Panc1 (cell line): ENCODE data around the gene GRM1. TPM values are rescaled to one million over a fixed set of nuclear protein-coding genes. Genes with fewer than 3 reads are reported as not detected.

ENCODE experiments used
- ATAC-seq: fragments of 200-7000 bp; cut with Tn5 transposase; 2 replicates; pipeline ENCODE4 v1.9.1; 2020; ENCODE audit warnings: mild to moderate bottlenecking, moderate library complexity
- BruUV-seq: library from RNA; stranded (reverse); fragments of 400-500 nt; replicated peaks from 2 replicates; lab custom pipeline; 2021; lab: Mats Ljungman, UMichigan
- CTCF ChIA-PET: fragments of 300-600 bp; sonication (Branson Sonifier 250); formaldehyde crosslinking; loops from one replicate; lab custom pipeline; 2022; ENCODE audit warnings: antibody characterized with exemption; lab: Charles Lee
- POLR2A ChIA-PET: fragments of 300-600 bp; sonication (Branson Sonifier 250); formaldehyde crosslinking; loops from one replicate; lab custom pipeline; 2022; ENCODE audit warnings: antibody characterized with exemption; lab: Charles Lee
- DNase-seq: peaks from one replicate; pipeline ENCODE4 v3.0.0-alpha.2; 2010; ENCODE audit warnings: low read depth, low spot score
- H3K27ac ChIP-seq: 2 replicates; pipeline ENCODE4 v1.5.1; 2011; ENCODE audit warnings: mild to moderate bottlenecking, low read length, inconsistent platforms
- H3K27me3 ChIP-seq: fragments of 200-500 bp; sonication (Bioruptor generic); 2 replicates; pipeline ENCODE4 v1.6.0; 2014; ENCODE audit warnings: low read length, inconsistent platforms; ENCODE audit not compliant: control insufficient read depth, insufficient read depth
- H3K36me3 ChIP-seq: fragments of 200-500 bp; sonication (Bioruptor generic); 2 replicates; pipeline ENCODE4 v1.5.1; 2014; ENCODE audit warnings: inconsistent platforms, mild to moderate bottlenecking, low read length, moderate library complexity; ENCODE audit not compliant: control insufficient read depth, insufficient read depth
- H3K4me1 ChIP-seq: 2 replicates; pipeline ENCODE4 v1.5.1; 2011; ENCODE audit warnings: inconsistent platforms, mild to moderate bottlenecking, low read length, moderate library complexity; ENCODE audit not compliant: control insufficient read depth, insufficient read depth
- H3K4me3 ChIP-seq, 2 experiments: 2 replicates each; pipeline ENCODE4 v1.5.1; 2011 to 2012; ENCODE audit warnings: low read depth in 2 of 2, low read length in 2 of 2, mild to moderate bottlenecking in 2 of 2, inconsistent platforms in 1 of 2, moderate library complexity in 1 of 2
- H3K9me3 ChIP-seq: fragments of 200-500 bp; sonication (Bioruptor generic); 2 replicates; pipeline ENCODE4 v1.5.1; 2014; ENCODE audit warnings: low read depth, mild to moderate bottlenecking, inconsistent platforms, low read length, moderate library complexity; ENCODE audit not compliant: control insufficient read depth, insufficient read depth
- POLR2AphosphoS5 ChIP-seq: IDR thresholded peaks from 2 replicates; pipeline ENCODE4 v1.6.1; 2012; ENCODE audit warnings: mild to moderate bottlenecking, low read depth, low read length, moderate library complexity
- SIN3A ChIP-seq: IDR thresholded peaks from 2 replicates; pipeline ENCODE4 v1.6.1; 2012; ENCODE audit warnings: low read depth, mild to moderate bottlenecking, low read length, moderate library complexity, borderline replicate concordance; ENCODE audit not compliant: insufficient read depth
- TCF7L2 ChIP-seq: IDR thresholded peaks from 2 replicates; pipeline ENCODE4 v1.6.1; 2011; ENCODE audit warnings: mild to moderate bottlenecking, low read depth, low read length, inconsistent platforms
- in situ Hi-C: cut with HindIII; loops from 2 replicates; pipeline ENCODE4 v1.10.0; 2016; ENCODE audit warnings: low sequenced_read_pairs, low pct_unique_long_range_greater_than_20kb
- intact Hi-C: fragments of 100-400 bp; cut with micrococcal nuclease; formaldehyde crosslinking; loops from one replicate; pipeline ENCODE4 v1.10.0; 2022; ENCODE audit not compliant: unreplicated experiment
- total RNA-seq: library from RNA; stranded (reverse); gene quantifications from one replicate; pipeline ENCODE4 v1.2.1, GENCODE V29; 2021; ENCODE audit not compliant: unreplicated experiment
- TF ChIP-seq, protein P1 (sequence below), 2 experiments: IDR thresholded peaks; 2 replicates each; pipeline ENCODE4 v1.6.1; 2011 to 2012; ENCODE audit warnings: low read depth in 2 of 2, control low read depth in 1 of 2, low read length in 1 of 2, mild to moderate bottlenecking in 1 of 2, moderate library complexity in 1 of 2; ENCODE audit not compliant: insufficient read depth in 1 of 2
- TF ChIP-seq, protein P2 (sequence below): fragments of 450-650 bp; IDR thresholded peaks from 2 replicates; pipeline ENCODE4 v1.5.1; 2017; ENCODE audit warnings: mild to moderate bottlenecking

The GRM1 gene
- total RNA-seq, 1 experiment from 2014 or later: not detected

DNA sequence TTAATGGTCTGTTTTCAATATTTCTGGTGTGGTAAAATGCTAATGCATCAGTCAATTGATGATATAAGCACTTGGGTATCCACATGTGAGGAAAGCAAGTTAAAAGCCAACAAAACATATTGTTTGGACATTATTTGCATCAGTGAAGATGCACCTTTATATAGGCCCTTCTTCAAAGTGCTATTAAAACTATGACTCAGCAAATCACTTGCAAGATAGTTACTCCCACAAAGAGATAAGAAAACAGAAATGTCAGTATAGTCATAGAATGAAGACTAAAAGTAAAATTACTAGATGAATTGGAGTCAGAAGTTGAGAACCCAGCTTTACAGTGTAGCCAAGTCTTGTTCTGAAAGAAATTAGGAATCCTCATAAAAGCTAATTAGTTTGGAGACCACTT lies 14.6 kb upstream of the GRM1 start:
- in situ Hi-C loops (no loop called here), intact Hi-C loops (no loop called here)
- ChIA-PET CTCF (no interaction called here), POLR2A (no interaction called here)
- Histone ChIP-seq H3K4me1 (no peaks in the 10 kb centered on the region), H3K27me3 (no peaks in the 10 kb centered on the region), H3K27ac (no peak overlapping the region), H3K9me3 (0 out of 2 replicates have a peak, but pooled peaks cover 3% of the 10 kb centered on the region), H3K4me3 (no peak overlapping the region), H3K36me3 (no peaks in the 10 kb centered on the region)
- ATAC-seq (no peak), DNase-seq (no peak)
- TF ChIP-seq TCF7L2 (no peak), SIN3A (no peak), POLR2AphosphoS5 (no peak)
- TF ChIP-seq, protein P1, sequence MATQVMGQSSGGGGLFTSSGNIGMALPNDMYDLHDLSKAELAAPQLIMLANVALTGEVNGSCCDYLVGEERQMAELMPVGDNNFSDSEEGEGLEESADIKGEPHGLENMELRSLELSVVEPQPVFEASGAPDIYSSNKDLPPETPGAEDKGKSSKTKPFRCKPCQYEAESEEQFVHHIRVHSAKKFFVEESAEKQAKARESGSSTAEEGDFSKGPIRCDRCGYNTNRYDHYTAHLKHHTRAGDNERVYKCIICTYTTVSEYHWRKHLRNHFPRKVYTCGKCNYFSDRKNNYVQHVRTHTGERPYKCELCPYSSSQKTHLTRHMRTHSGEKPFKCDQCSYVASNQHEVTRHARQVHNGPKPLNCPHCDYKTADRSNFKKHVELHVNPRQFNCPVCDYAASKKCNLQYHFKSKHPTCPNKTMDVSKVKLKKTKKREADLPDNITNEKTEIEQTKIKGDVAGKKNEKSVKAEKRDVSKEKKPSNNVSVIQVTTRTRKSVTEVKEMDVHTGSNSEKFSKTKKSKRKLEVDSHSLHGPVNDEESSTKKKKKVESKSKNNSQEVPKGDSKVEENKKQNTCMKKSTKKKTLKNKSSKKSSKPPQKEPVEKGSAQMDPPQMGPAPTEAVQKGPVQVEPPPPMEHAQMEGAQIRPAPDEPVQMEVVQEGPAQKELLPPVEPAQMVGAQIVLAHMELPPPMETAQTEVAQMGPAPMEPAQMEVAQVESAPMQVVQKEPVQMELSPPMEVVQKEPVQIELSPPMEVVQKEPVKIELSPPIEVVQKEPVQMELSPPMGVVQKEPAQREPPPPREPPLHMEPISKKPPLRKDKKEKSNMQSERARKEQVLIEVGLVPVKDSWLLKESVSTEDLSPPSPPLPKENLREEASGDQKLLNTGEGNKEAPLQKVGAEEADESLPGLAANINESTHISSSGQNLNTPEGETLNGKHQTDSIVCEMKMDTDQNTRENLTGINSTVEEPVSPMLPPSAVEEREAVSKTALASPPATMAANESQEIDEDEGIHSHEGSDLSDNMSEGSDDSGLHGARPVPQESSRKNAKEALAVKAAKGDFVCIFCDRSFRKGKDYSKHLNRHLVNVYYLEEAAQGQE (IDR thresholded peaks at IDR 0.05; ENCODE audit: insufficient read depth in 1 of 2, low read depth in 2 of 2, low read length in 1 of 2): no peak
- TF ChIP-seq, protein P2, sequence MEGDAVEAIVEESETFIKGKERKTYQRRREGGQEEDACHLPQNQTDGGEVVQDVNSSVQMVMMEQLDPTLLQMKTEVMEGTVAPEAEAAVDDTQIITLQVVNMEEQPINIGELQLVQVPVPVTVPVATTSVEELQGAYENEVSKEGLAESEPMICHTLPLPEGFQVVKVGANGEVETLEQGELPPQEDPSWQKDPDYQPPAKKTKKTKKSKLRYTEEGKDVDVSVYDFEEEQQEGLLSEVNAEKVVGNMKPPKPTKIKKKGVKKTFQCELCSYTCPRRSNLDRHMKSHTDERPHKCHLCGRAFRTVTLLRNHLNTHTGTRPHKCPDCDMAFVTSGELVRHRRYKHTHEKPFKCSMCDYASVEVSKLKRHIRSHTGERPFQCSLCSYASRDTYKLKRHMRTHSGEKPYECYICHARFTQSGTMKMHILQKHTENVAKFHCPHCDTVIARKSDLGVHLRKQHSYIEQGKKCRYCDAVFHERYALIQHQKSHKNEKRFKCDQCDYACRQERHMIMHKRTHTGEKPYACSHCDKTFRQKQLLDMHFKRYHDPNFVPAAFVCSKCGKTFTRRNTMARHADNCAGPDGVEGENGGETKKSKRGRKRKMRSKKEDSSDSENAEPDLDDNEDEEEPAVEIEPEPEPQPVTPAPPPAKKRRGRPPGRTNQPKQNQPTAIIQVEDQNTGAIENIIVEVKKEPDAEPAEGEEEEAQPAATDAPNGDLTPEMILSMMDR: no peak
- no TSS peak for BruUV-seq

DNA sequence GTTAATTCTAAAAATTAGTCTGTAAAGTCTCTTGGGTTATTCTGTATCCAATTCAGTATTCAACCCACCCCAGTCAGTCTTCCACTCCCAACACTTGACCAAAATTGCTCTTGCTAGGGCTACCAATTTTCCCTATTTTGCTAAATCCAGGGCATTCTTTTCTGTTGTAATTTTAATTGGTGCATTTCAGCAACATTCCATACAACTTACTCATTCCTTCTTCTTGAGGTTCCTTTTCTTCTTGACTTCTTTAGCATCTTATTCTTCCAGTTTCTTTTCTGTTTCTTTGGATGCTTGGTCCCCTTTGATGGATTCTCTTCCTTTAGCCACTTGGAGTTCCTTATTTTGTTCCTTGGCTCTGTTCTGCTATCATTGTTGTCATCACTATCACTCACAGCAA lies 11.2 kb upstream of the GRM1 start:
- POLR2A ChIA-PET: no interaction called here
- intact Hi-C loops: no loop called here
- no TSS peak for BruUV-seq

More for the DNA sequence above, 11.2 kb upstream of the GRM1 start:
- Histone ChIP-seq H3K27me3 (no peaks in the 10 kb centered on the region), H3K9me3 (no peaks in the 10 kb centered on the region), H3K4me1 (no peaks in the 10 kb centered on the region), H3K36me3 (no peaks in the 10 kb centered on the region), H3K27ac (no peak overlapping the region), H3K4me3 (no peak overlapping the region)
- DNase-seq: no peak
- in situ Hi-C loops: no loop called here
- ATAC-seq: no peak
- CTCF ChIA-PET: no interaction called here
- no peak for TF ChIP-seq POLR2AphosphoS5
- TF ChIP-seq, protein P2: no peak
- TF ChIP-seq, protein P1 (IDR thresholded peaks at IDR 0.05; ENCODE audit: insufficient read depth in 1 of 2, low read depth in 2 of 2, low read length in 1 of 2): no peak
- no peak for TF ChIP-seq SIN3A
- TF ChIP-seq TCF7L2: no peak
